NCI-H2196 treated with DMSO at 0.1 percent for 48 hours (cell line): ENCODE results near the gene FFAR4.
"Not testable (repeated sequence)": the region's sequence is repeated elsewhere in the genome, so short reads cannot be mapped to it uniquely, and the experiment has no call there.

ENCODE experiments used
- DNase-seq: peaks from one replicate; lab custom pipeline; 2025; ENCODE audit not compliant: unreplicated experiment; lab: John Stamatoyannopoulos, UW

Gene FFAR4

DNA sequence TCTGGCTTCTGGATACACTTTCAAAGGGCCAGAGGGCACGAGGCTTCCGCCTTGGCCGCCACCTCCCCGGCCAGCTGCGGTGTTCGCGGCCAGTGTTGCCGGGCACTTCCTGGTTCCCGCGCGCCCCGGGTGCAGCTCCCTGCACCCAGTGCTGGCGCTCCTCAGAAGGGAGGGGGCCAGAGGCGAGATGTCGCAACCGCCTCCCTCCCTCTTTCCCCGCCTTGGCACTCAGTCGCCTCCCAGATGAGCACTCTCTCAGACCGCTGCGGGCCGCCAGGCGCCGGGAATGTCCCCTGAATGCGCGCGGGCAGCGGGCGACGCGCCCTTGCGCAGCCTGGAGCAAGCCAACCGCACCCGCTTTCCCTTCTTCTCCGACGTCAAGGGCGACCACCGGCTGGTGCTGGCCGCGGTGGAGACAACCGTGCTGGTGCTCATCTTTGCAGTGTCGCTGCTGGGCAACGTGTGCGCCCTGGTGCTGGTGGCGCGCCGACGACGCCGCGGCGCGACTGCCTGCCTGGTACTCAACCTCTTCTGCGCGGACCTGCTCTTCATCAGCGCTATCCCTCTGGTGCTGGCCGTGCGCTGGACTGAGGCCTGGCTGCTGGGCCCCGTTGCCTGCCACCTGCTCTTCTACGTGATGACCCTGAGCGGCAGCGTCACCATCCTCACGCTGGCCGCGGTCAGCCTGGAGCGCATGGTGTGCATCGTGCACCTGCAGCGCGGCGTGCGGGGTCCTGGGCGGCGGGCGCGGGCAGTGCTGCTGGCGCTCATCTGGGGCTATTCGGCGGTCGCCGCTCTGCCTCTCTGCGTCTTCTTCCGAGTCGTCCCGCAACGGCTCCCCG lies at the start of gene FFAR4:
TSS of gene FFAR4 (plus strand) at position 231 of the 842 bp plus-strand sequence. CDS start at position 287, 56 bp downstream.
- DNase-seq, result peak; percentile 10

DNA sequence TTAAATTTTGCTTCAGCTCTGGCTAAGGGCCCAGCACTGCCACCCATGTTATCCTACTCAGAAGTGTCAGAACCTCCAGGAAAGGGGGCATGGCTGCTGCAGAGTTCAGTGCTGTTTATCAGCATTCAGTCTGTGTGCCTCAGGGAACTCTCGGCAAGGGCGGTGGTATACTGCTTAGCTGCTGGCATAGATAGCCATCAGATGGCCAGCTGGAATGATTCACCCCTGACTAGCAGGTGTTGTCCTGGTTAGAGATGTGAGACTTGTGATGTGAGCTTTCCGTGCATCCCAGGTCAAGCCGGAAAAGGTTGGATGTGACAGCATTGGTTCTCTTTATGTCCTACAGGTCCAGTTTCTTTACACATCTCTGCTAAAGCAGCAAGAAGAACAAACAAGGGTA lies 47.9 kb upstream of the FFAR4 start:
- DNase-seq, result no peak

DNA sequence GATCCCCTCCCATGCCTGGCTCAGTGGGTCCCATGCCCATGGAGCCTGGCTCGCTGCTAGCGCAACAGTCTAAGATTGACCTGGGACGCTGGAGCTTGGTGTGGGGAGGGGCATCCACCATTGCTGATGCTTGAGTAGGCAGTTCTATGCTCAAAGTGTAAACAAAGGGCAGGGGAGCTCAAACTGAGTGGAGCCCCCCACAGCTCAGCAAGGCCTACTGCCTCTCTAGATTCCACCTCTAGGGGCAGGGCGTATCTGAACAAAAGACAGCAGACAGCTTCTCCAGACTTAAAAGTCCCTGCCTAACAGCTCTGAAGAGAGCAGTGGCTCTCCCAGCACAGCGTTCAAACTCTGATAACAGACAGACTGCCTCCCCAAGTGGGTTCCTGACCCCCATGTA lies 31.2 kb upstream of the FFAR4 start:
- DNase-seq, result no peak

DNA sequence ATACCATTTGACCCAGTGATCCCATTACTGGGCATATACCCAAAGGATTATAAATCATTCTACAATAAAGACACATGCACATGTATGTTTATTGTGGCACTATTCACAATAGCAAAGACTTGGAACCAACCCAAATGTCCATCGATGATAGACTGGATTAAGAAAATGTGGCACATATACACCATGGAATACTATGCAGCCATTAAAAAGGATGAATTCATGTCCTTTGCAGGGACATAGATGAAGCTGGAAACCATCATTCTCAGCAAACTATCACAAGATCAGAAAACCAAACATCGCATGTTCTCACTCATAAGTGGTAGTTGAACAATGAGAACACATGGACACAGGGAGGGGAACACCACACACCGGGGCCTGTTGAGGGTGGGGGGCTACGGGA lies 25.6 kb upstream of the FFAR4 start:
- not testable (repeated sequence) for DNase-seq

DNA sequence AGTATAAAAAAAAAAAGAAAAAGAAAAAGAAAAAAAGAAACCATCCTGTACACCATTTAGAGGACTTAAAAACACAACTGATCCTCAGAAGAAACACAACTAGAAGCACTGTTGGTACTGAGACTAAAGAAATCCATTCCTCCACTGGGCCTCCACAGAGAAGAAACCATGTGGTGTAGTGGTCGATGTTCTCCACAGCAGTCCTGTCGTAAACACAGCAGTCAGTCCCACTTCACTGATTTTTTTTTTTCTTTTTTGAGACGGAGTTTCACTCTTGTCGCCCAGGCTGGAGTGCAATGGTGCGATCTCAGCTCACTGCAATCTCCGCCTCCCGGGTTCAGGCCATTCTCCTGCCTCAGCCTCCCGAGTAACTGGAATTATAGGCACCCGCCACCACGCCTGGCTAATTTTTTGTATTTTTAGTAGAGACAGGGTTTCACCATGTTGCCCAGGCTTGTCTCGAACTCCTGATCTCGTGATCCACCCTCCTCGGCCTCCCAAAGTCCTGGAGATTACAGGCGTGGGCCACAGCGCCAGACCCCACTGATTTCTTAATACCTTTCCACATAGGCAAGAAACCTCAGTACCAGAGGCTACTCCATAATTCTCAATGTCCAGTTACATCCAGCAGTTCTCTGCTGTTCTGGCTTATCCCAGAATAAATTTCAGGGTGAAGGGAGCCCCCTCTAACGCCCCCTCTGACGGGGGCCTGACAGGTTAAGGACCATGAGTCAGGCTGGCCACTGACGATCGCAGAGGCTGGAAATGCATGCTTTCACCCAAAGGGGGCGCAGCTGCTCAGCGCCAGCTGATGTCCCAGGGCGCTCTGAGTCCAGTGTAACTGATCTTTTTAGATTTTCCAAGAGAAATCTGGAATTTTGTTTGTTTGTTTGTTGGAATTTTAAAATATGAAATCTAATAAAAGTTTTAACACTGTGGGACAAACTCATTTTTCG lies 24.8 kb upstream of the FFAR4 start:
- no peak for DNase-seq

DNA sequence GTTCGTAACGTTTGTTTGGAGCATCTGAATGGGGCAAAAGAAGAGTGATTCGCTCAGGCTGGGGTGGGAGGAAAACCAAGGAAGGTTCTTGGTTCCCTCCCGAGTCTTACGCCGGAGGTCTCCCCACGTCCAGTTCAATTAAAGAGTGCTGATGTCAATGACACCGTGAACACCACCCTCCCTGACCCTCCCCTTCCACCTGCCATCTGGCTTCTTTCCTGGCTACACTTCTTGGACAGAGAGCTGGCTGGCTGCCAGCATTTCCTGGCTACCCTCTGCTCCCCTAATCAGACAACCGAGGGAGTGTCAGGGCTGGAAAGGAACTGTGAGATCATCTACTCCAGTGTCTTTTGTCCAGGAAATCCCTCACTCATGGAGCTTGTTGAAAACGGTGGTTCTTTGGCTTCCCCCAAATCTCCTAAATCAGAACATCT lies 24.1 kb upstream of the FFAR4 start:
- no peak for DNase-seq

DNA sequence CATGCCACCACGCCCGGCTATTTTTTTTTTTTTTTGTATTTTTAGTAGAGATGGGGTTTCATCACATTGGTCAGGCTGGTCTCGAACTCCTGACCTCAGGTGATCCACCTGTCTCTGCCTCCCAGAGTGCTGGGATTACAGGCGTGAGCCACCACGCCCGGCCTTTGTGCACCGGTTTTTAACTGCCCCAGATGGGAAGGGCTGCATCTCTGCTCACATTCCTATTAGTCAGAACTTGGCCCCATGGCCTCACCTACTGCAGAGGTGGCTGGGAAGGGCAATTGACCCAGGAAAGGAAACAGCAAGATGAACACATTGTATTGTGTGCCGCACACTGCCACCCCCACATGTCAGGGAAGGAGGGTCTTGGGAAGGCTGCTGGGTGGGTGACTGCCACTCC lies 19.5 kb upstream of the FFAR4 start:
- not testable (repeated sequence) for DNase-seq

DNA sequence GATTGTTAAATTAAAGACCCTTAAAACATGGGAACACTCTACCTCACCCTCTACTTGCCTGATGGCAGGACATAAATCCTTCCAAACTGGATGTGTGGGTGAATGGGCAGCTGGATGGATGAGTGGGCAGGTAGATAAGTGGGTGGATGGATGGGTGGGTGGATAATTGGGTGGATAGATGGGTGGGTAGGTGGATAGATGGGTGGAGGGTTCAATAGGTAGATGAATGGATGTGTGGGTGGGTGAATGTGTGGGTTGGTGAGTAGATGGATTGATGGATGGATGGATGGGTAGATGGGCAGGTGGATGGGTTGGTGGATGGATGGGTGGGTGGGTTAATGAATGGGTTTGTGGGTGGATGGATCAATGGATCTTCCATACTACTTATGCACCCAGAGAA lies 18.9 kb upstream of the FFAR4 start:
- no peak for DNase-seq

DNA sequence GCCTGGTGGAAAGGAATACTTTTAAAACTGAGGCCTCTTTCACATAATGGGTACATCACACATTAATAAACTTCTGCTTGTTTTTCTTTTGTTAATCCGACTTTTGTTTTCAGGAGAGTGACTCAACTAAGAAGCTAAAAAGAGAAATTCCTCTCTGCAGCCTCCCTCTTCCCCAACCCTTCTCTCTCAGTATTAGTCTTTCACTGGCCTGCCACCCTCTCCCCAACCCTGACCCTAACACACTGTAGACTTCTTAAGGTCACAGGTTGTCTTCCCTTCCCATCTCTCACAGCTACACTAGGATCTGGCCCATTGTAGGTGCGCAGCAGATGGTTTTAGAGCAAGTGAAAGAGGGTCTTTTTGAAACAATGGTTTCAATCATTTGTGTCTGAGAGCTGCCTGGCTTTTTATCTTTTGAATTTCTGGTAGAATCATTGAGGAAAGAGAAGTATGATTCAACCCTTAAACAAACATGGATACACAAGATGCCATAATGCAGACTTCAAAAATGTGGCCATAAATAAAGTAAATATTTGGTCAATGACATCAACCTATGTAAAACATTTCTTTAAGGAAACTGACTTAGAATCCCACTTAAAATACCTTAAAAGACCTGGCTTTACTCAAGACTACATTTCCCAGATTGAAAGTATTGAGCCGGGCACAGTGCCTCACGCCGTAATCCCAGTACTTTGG lies 17.9 kb upstream of the FFAR4 start:
- no peak for DNase-seq

DNA sequence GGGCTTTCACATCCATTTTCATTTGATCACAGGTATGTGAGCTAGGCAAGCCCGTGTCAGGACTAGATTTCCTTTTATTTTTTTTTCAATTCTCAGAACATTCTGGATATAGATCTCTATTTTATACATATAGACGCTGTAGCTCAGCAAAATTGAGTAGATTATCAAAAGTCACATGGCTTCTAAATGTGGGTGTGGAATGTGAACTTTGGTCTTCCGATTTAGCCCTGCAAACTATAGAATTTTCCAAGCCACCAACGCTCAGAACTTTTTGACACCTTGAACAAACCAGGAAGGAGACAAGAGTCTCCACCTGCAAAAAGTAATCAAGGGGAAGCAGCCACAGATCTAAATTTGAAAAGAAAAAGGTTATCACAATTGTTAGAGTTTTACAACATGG lies 15.9 kb upstream of the FFAR4 start:
- DNase-seq, result no peak

DNA sequence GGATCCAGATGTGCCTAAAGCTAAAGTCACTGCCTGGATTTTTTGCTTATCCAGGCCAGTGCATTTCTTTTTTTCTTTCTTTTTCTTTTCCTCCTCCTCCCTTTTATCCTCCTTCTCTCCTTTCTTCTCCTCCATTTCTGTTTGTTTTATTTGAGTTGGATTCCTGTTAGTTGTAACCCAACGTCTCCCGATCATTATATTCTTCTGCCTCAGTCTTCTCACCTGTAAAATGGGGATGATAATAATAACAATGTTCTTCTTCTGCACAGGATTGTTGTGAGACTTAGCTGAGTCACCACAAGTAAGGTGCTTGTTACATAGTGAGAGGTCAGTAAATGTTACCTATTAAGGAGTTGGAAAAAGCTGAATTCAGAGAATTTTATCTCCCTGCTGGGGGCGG lies 13.7 kb upstream of the FFAR4 start:
- no peak for DNase-seq

DNA sequence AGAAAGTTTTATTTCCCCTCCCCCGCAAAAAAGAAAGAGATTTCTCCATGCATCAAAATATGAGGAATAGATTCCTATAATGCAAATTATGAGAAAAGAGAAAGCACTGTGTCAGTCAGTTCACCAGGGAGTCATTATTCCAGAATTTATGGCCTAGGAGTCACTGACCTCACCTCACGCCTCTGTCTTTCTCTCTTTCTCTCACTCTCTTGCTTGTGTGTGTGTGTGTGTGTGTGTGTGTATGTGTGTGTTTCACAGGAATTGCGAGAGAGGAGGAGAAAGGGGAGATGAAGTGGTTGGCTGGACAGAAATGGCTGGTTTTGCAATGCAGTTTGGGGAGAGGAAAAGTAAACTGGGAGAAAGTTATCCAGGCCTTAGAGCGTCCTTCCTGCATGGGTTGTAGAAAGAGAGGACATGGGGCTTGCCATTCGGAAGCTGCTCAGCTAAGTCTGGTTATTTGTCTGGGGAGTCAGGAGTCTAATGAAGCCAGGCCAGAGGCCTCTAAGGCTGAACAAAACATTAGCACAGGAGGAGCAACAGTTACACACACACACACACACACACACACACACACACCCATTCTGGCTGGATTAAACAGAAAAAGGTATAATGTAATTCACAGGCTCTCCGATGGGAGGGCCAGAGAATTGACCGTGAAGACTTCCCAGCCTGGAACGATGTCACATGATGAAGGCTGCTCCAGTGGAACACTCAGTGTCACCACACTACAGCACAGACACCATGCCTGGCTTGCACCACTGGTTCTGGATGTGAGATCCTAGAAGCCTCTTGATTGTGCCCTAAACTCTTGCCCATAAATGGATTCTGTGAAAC lies 12.8 kb upstream of the FFAR4 start:
- no peak for DNase-seq

DNA sequence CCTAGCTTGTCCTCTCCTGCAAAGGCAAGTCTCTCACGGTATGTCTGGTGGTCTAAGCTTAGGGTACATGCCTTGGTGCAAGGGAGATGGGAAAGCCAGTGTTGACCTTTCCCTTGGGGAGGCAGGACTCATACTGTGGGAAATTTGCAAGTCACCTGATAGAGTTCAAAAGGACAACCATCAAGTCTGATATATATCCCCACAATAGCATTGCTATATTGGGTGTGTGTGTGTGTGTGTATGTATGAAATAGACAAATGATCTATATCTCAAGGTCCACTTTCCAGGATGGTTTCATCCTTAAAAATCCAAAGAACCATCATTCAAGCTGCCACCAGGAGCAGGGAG lies 12.2 kb upstream of the FFAR4 start:
- DNase-seq, result no peak

DNA sequence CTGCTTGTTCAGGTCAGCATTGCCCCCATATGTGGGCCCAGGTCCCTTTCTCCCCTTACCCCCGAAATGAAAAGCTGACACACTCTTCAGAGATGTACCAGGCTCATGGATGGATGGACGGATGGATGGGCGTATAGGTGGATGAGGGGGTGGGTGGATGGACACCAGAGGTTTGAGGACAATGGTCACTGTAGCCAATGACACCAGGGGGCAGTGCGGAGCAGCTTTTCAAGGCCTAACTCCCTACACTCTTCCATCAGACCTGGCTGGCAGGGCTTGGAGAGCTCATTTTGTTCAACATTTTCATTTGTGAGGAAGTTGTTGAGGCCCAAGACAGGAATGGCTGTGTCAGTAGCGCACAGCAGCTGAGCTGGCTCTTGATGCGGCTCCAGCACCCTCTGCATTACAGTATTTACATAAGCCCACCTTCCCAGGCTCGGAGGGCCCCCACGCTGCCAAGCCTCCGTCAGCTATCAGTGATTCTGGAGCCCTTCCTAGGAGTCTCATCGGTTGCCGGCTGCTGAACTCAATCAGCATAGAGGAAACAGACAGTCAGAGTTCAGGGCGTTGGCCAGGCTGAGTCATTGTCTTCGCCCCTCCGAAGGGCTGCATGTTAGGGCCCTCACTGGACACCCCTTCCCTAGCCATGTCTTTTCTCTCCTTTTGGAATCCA lies 11.6 kb upstream of the FFAR4 start:
- DNase-seq, result no peak

DNA sequence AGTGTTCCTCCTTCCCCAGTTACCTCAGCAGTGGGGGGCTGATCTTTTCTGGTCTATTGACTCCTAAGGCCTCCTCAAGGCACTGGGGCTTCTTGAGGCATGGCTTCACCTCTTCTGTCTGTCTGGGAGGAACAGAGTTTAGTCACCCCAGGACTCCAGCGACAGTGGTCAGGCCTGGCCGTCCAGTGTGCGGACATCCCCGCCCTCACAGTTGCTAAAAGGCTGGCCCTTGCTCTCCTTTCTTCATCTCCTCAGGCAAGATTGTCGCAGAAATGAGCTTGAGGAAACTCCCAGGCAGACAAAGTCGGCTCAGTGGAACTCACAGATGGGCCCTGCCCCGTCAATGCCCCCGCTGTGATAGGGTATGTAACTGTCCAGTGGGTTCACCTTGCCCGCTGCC lies 7.0 kb upstream of the FFAR4 start:
- no peak for DNase-seq

DNA sequence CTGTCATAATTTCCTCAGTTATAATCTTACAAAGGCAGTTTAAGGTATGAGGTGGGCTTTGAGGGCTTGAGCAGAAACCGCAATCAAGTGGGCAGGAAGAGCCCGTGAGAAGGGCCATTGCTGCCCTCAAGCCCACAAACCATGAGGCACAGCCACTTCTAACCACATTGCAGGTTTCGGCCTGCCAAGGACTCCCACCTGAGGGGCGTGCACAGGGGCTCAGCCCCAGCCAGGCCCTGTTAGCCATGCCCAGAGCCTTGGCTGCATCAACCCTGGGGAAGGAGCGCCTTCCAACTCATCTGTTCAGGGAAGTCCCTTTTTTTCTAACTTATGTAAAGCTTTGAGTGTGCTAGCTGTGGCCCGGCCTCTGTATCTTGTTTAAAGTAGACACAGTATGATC lies 5.9 kb upstream of the FFAR4 start:
- no peak for DNase-seq

DNA sequence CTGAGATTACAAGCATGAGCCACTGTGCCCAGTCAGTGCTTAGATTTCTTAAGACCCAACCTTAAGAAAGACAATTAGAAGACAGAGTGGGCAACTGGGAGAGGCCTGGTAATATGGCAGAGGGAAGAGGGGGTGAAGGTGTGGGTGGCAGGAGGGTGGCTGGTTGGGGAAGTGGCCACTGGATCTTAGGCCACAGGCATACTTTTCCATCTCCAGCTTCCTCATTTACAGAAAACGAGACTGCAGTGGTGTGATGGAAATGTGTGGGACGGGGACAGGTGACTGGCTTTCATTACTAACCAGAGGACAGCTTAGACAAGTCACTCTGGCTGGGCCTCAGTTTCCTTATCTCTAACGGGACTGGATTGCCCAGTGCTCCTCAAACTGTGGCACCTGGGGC lies 1.0 kb upstream of the FFAR4 start:
- no peak for DNase-seq

DNA sequence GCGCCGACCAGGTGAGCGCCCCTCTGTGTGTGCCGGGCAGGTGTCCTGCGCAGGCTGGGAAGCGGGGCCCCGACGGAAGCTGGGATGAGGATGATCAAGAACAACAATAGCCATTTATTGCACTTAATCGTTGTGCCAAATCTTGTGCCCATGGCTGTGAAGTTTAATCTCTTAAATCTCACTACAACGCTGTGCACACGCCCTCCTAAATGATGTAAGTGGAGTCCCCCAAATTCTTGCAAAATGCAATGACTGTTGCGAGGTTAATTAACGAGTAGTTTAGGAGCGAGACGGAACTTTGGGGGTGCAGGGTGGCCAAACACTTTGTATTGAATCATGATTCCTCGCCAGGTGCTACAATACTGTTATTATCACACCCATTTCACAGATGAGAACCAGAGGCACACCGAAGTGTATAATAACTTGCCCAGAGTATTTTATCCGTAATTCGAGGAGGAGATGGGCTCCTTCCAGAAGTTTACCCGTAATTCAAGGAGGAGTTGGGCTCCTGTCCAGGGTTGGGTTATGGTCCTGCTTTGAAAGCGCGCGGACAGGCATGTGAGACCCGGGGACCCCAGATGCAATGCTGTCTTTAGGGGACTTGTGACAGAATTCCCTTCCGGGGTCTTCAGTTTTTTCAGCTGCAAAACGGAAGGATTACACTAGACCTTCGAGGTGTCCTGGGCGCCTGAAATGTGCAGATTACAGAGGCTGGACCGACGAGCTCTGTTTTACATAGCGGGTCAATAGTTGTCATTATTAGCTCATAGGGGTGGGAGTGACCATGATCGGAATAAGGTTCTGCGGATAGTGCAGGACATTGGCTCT lies 1.0 kb downstream of the FFAR4 start:
- no peak for DNase-seq

DNA sequence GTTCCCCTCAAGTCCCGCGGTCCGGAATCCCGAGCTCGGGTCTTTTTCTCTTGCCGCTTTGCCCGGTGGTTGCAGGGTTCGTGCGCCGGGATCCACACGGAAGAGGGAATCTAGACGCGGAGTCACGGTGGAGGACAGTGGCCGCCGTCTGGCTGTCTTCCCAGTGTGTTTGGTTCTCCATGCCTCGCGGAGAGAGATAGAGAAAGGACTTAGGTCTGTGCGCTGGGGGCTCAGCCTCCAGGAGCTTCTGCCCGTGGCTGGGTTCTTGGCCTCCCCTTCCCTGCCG lies 1.6 kb downstream of the FFAR4 start:
- DNase-seq, result no peak
